Activated CD4-positive, alpha-beta T cell treated with anti-CD3 and anti-CD28 coated beads for 1 hour (primary cell): ENCODE measurements around the gene C1QL2.

Experiments
- DNase-seq: peaks from one replicate; pipeline ENCODE4 v3.0.0-alpha.2; 2020

The C1QL2 gene

GRCh38 chr2:119158563-119159347, at the start of gene C1QL2:
Gene C1QL2, minus strand, starts transcription at chr2:119158751. Its CDS starts 482 bp downstream, at chr2:119158269.
- DNase-seq: no peak

GRCh38 chr2:119207447-119207846, 48.9 kb upstream of the C1QL2 start:
- no peak for DNase-seq

- DNase-seq: no peak
These were observed 47.6 kb upstream of the C1QL2 start for GRCh38 chr2:119206201-119206600.

GRCh38 chr2:119205001-119205706, 46.6 kb upstream of the C1QL2 start:
- DNase-seq: no peak

GRCh38 chr2:119204525-119204924, 46.0 kb upstream of the C1QL2 start:
- DNase-seq: no peak

GRCh38 chr2:119202610-119203310, 44.2 kb upstream of the C1QL2 start:
- no peak for DNase-seq

- DNase-seq: no peak
These were observed 43.3 kb upstream of the C1QL2 start for GRCh38 chr2:119201815-119202214.

- no peak for DNase-seq
These were observed 39.8 kb upstream of the C1QL2 start for GRCh38 chr2:119198240-119198840.

- DNase-seq: no peak
These were observed 39.1 kb upstream of the C1QL2 start for GRCh38 chr2:119197529-119198239.

- no peak for DNase-seq
These were observed 38.5 kb upstream of the C1QL2 start for GRCh38 chr2:119197126-119197405.

- DNase-seq: no peak
These were observed 38.0 kb upstream of the C1QL2 start for GRCh38 chr2:119196301-119197125.

- DNase-seq: no peak
These were observed 37.3 kb upstream of the C1QL2 start for GRCh38 chr2:119195887-119196286.

- DNase-seq: no peak
These were observed 36.5 kb upstream of the C1QL2 start for GRCh38 chr2:119195001-119195400.

GRCh38 chr2:119192893-119193292, 34.3 kb upstream of the C1QL2 start:
- DNase-seq: no peak

- no peak for DNase-seq
These were observed 32.0 kb upstream of the C1QL2 start for GRCh38 chr2:119190321-119191111.

GRCh38 chr2:119184512-119184911, 26.0 kb upstream of the C1QL2 start:
- no peak for DNase-seq

- DNase-seq: no peak
These were observed 23.4 kb upstream of the C1QL2 start for GRCh38 chr2:119181791-119182445.

- DNase-seq: no peak
These were observed 22.8 kb upstream of the C1QL2 start for GRCh38 chr2:119181391-119181790.

- DNase-seq: no peak
These were observed 22.3 kb upstream of the C1QL2 start for GRCh38 chr2:119180892-119181291.

GRCh38 chr2:119179991-119180390, 21.4 kb upstream of the C1QL2 start:
- no peak for DNase-seq

- no peak for DNase-seq
These were observed 20.7 kb upstream of the C1QL2 start for GRCh38 chr2:119179202-119179601.
